HL-60 (cell line): Measurements from ENCODE around the gene TAS2R39.

ENCODE experiments used
- CTCF ChIP-seq: IDR thresholded peaks from one replicate; pipeline ENCODE4 v1.5.1; 2011; ENCODE audit warnings: low read length, control low read depth, inconsistent platforms; ENCODE audit not compliant: insufficient read depth
- POLR2AphosphoS5 ChIP-seq: IDR thresholded peaks from 2 replicates; pipeline ENCODE4 v1.6.1; 2012; ENCODE audit warnings: low read depth
- TF ChIP-seq, protein P1 (sequence below): IDR thresholded peaks from 2 replicates; pipeline ENCODE4 v1.6.1; 2012; ENCODE audit warnings: low read depth; ENCODE audit not compliant: insufficient replicate concordance

DNA sequence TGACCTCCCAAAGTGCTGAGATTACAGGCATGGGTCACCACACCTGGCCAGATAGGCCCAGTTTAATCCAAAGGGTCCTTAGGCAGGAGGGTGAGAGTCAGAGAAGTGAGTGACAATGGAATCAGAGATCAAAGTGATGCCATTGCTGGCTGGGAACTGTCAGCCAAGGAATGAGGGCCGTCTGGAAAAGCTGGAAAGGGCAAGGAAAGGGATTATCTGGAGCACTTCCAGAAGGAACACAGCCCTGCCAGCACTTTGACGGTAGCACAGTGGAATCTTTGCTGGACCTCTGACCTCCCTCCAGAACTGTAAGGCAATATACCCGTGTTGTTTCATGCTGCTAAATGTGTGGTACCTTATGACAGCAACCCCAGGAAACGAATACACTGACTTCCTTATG is 27.3 kb downstream of the TAS2R39 start:
- TF ChIP-seq, protein P1, sequence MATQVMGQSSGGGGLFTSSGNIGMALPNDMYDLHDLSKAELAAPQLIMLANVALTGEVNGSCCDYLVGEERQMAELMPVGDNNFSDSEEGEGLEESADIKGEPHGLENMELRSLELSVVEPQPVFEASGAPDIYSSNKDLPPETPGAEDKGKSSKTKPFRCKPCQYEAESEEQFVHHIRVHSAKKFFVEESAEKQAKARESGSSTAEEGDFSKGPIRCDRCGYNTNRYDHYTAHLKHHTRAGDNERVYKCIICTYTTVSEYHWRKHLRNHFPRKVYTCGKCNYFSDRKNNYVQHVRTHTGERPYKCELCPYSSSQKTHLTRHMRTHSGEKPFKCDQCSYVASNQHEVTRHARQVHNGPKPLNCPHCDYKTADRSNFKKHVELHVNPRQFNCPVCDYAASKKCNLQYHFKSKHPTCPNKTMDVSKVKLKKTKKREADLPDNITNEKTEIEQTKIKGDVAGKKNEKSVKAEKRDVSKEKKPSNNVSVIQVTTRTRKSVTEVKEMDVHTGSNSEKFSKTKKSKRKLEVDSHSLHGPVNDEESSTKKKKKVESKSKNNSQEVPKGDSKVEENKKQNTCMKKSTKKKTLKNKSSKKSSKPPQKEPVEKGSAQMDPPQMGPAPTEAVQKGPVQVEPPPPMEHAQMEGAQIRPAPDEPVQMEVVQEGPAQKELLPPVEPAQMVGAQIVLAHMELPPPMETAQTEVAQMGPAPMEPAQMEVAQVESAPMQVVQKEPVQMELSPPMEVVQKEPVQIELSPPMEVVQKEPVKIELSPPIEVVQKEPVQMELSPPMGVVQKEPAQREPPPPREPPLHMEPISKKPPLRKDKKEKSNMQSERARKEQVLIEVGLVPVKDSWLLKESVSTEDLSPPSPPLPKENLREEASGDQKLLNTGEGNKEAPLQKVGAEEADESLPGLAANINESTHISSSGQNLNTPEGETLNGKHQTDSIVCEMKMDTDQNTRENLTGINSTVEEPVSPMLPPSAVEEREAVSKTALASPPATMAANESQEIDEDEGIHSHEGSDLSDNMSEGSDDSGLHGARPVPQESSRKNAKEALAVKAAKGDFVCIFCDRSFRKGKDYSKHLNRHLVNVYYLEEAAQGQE, result no peak
- TF ChIP-seq CTCF (no peak), POLR2AphosphoS5 (no peak)
